HEK293 (cell line): ENCODE data around the gene C20orf96.
A peak's percentile ranks its signal among the peaks of the same experiment; 100 is the strongest.

Experiments
- CTCF ChIA-PET: fragments of 350-600 bp; formaldehyde crosslinking; extraction: SDS; loops from one replicate; lab custom pipeline; 2021; ENCODE audit warnings: antibody characterized with exemption; lab: Yijun Ruan, JAX
- POLR2A ChIA-PET: fragments of 300-600 bp; formaldehyde crosslinking; extraction: SDS; loops from one replicate; lab custom pipeline; 2020; ENCODE audit warnings: antibody characterized with exemption, inconsistent platforms; lab: Yijun Ruan, JAX
- H3K27ac ChIP-seq: fragments of 200-500 bp; sonication (Bioruptor generic); 2 replicates; pipeline ENCODE4 v1.5.1; 2014; ENCODE audit warnings: low read depth, low read length, control low read depth, inconsistent platforms; ENCODE audit errors: extremely low read depth
- H3K36me3 ChIP-seq, 2 experiments: fragments of 200-500 bp in 1 of 2; sonication (Bioruptor generic) in 1 of 2; 1 replicate in 1 of 2; 2 replicates in 1 of 2; pipeline ENCODE4 v1.5.1; 2014 to 2017; ENCODE audit warnings: inconsistent platforms in 2 of 2, low read length in 2 of 2; ENCODE audit not compliant: control insufficient read depth in 2 of 2, insufficient read depth in 1 of 2
- H3K4me1 ChIP-seq: fragments of 200-500 bp; sonication (Bioruptor generic); 2 replicates; pipeline ENCODE4 v1.5.1; 2014; ENCODE audit warnings: mild to moderate bottlenecking, low read length, inconsistent platforms; ENCODE audit not compliant: control insufficient read depth, insufficient read depth
- H3K4me3 ChIP-seq: 2 replicates; pipeline ENCODE4 v1.5.1; 2011; ENCODE audit warnings: low read depth, mild to moderate bottlenecking, control low read depth, low read length, moderate library complexity
- H3K9me3 ChIP-seq: fragments of 200-500 bp; sonication (Bioruptor generic); 2 replicates; pipeline ENCODE4 v1.5.1; 2014; ENCODE audit warnings: low read depth, low read length, inconsistent platforms; ENCODE audit not compliant: control insufficient read depth, insufficient read depth
- CTCF ChIP-seq: fragments of 450-650 bp; formaldehyde crosslinking; IDR thresholded peaks from 2 replicates; pipeline ENCODE4 v1.5.1; 2016; ENCODE audit warnings: missing biosample characterization, missing genetic modification characterization
- KLF1 ChIP-seq: fragments of 450-650 bp; formaldehyde crosslinking; IDR thresholded peaks from 2 replicates; pipeline ENCODE4 v1.5.1; 2016; ENCODE audit warnings: missing biosample characterization, missing genetic modification characterization
- YY1 ChIP-seq: fragments of 450-650 bp; formaldehyde crosslinking; IDR thresholded peaks from 2 replicates; pipeline ENCODE4 v1.5.1; 2018; ENCODE audit warnings: missing biosample characterization, missing genetic modification characterization
- ZFP41 ChIP-seq: fragments of 450-650 bp; formaldehyde crosslinking; IDR thresholded peaks from 2 replicates; pipeline ENCODE4 v1.5.1; 2016; ENCODE audit warnings: missing biosample characterization, missing genetic modification characterization, borderline replicate concordance
- ZFP69B ChIP-seq: fragments of 450-650 bp; formaldehyde crosslinking; IDR thresholded peaks from 2 replicates; pipeline ENCODE4 v1.5.1; 2016; ENCODE audit warnings: missing biosample characterization, missing genetic modification characterization
- ZNF133 ChIP-seq: fragments of 450-650 bp; formaldehyde crosslinking; IDR thresholded peaks from 2 replicates; pipeline ENCODE4 v1.5.1; 2016; ENCODE audit warnings: missing biosample characterization, missing genetic modification characterization
- ZNF148 ChIP-seq: fragments of 450-650 bp; formaldehyde crosslinking; IDR thresholded peaks from 2 replicates; pipeline ENCODE4 v1.5.0; 2017; ENCODE audit warnings: missing biosample characterization, missing genetic modification characterization, borderline replicate concordance
- ZNF2 ChIP-seq: fragments of 450-650 bp; formaldehyde crosslinking; IDR thresholded peaks from 2 replicates; pipeline ENCODE4 v1.5.1; 2016; ENCODE audit warnings: missing biosample characterization, missing genetic modification characterization
- ZNF23 ChIP-seq: fragments of 450-650 bp; formaldehyde crosslinking; IDR thresholded peaks from 2 replicates; pipeline ENCODE4 v1.5.1; 2016; ENCODE audit warnings: missing biosample characterization, missing genetic modification characterization, borderline replicate concordance
- ZNF26 ChIP-seq: fragments of 450-650 bp; formaldehyde crosslinking; IDR thresholded peaks from 2 replicates; pipeline ENCODE4 v1.5.1; 2016; ENCODE audit warnings: missing biosample characterization, missing genetic modification characterization
- ZNF449 ChIP-seq: fragments of 450-650 bp; formaldehyde crosslinking; IDR thresholded peaks from 2 replicates; pipeline ENCODE4 v1.5.1; 2017; ENCODE audit warnings: missing biosample characterization, mild to moderate bottlenecking, missing genetic modification characterization, moderate library complexity
- ZNF610 ChIP-seq: fragments of 450-650 bp; formaldehyde crosslinking; IDR thresholded peaks from 2 replicates; pipeline ENCODE4 v1.5.1; 2016; ENCODE audit warnings: missing biosample characterization, missing genetic modification characterization, borderline replicate concordance
- ZNF639 ChIP-seq: fragments of 450-650 bp; formaldehyde crosslinking; IDR thresholded peaks from 2 replicates; pipeline ENCODE4 v1.5.1; 2016; ENCODE audit warnings: missing biosample characterization, missing genetic modification characterization
- ZNF654 ChIP-seq: fragments of 450-650 bp; formaldehyde crosslinking; IDR thresholded peaks from 2 replicates; pipeline ENCODE4 v1.5.1; 2016; ENCODE audit warnings: low read depth, missing biosample characterization, missing genetic modification characterization
- ZNF658 ChIP-seq: fragments of 450-650 bp; formaldehyde crosslinking; IDR thresholded peaks from 2 replicates; pipeline ENCODE4; 2016; ENCODE audit warnings: missing biosample characterization, missing genetic modification characterization
- ZNF670 ChIP-seq: fragments of 450-650 bp; formaldehyde crosslinking; IDR thresholded peaks from 2 replicates; pipeline ENCODE4 v1.5.1; 2016; ENCODE audit warnings: missing biosample characterization, missing genetic modification characterization, low read depth
- ZNF707 ChIP-seq: fragments of 450-650 bp; formaldehyde crosslinking; IDR thresholded peaks from 2 replicates; pipeline ENCODE4 v1.5.1; 2016; ENCODE audit warnings: missing biosample characterization, missing genetic modification characterization
- ZSCAN5A ChIP-seq: fragments of 450-650 bp; formaldehyde crosslinking; IDR thresholded peaks from 2 replicates; pipeline ENCODE4 v1.5.1; 2016; ENCODE audit warnings: missing biosample characterization, missing genetic modification characterization

C20orf96 gene

GRCh38 chr20:263701-264100 is 26.8 kb downstream of the C20orf96 start (continued):
- TF ChIP-seq ZSCAN5A (tag by site-specific recombination) (no peak), YY1 (tag by site-specific recombination) (no peak), ZNF658 (tag by site-specific recombination) (no peak)

GRCh38 chr20:259981-260380 is 30.6 kb downstream of the C20orf96 start:
- ChIA-PET CTCF (no interaction called here), POLR2A (no interaction called here)
- H3K4me1 ChIP-seq = no peaks in the 10 kb centered on the region
- no peak overlapping the region for H3K4me3 ChIP-seq
- TF ChIP-seq KLF1 (tag by site-specific recombination) = no peak
- TF ChIP-seq ZNF654 (tag by site-specific recombination) = no peak
- TF ChIP-seq ZNF707 (tag by site-specific recombination) = no peak
- no peak for TF ChIP-seq ZNF449 (tag by site-specific recombination)
- TF ChIP-seq ZFP41 (tag by site-specific recombination) = no peak
- no peak for TF ChIP-seq ZNF670 (tag by site-specific recombination)
- TF ChIP-seq ZNF2 = no peak
- H3K27ac ChIP-seq = no peak overlapping the region
- no peaks in the 10 kb centered on the region for H3K36me3 ChIP-seq
- no peaks in the 10 kb centered on the region for H3K9me3 ChIP-seq

GRCh38 chr20:258963-259362 is 31.6 kb downstream of the C20orf96 start:
- CTCF ChIA-PET = interaction anchor here (1.1 to 3.2 kb wide), 2 partner anchors 8 to 11 kb away, joined by 3 to 23 read pairs; no protein-coding TSS in a partner anchor
- POLR2A ChIA-PET = no interaction called here

More at GRCh38 chr20:258963-259362, 31.6 kb downstream of the C20orf96 start:
- H3K4me3 ChIP-seq = no peak overlapping the region
- no peak overlapping the region for H3K27ac ChIP-seq
- no peaks in the 10 kb centered on the region for H3K9me3 ChIP-seq
- no peaks in the 10 kb centered on the region for H3K36me3 ChIP-seq
- TF ChIP-seq ZNF610 (tag by site-specific recombination) (no peak), ZFP69B (tag by site-specific recombination) (no peak), ZNF26 (tag by site-specific recombination) (no peak), CTCF (peak; percentile 48; the same call in 1 of the 2 replicates), ZNF148 (no peak), ZNF23 (tag by site-specific recombination) (no peak), ZNF639 (no peak), ZNF133 (tag by site-specific recombination) (no peak)
- H3K4me1 ChIP-seq = no peaks in the 10 kb centered on the region
